Loucy (cell line): Measurements from ENCODE around the gene CACNA1C.

Experiments
- H2AFZ ChIP-seq: fragments of 200-600 bp; sonication (generic); 2 replicates; pipeline ENCODE4 v1.6.0; 2016; ENCODE audit warnings: antibody characterized with exemption, mild to moderate bottlenecking, low read length, moderate library complexity
- H3F3A ChIP-seq: fragments of 200-600 bp; 2 replicates; pipeline ENCODE4 v1.6.0; 2016; ENCODE audit warnings: antibody characterized with exemption, low read depth, mild to moderate bottlenecking
- H3K27me3 ChIP-seq: fragments of 200-600 bp; sonication (generic); 2 replicates; pipeline ENCODE4 v1.6.1; 2014; ENCODE audit warnings: low read length, mild to moderate bottlenecking; ENCODE audit not compliant: insufficient read depth, poor library complexity, severe bottlenecking
- H3K36me3 ChIP-seq: fragments of 200-600 bp; sonication (generic); 2 replicates; pipeline ENCODE4 v1.6.1; 2016; ENCODE audit warnings: low read length; ENCODE audit not compliant: insufficient read depth
- H3K4me1 ChIP-seq: fragments of 200-600 bp; sonication (generic); 2 replicates; pipeline ENCODE4 v1.5.1; 2014; ENCODE audit warnings: low read length, mild to moderate bottlenecking; ENCODE audit not compliant: insufficient read depth, poor library complexity, severe bottlenecking
- H3K4me2 ChIP-seq: fragments of 200-600 bp; sonication (generic); 2 replicates; pipeline ENCODE4 v1.6.0; 2014; ENCODE audit warnings: antibody characterized with exemption, low read length, low read depth, mild to moderate bottlenecking; ENCODE audit not compliant: poor library complexity, severe bottlenecking
- H3K4me3 ChIP-seq: fragments of 200-600 bp; sonication (generic); 2 replicates; pipeline ENCODE4 v1.5.1; 2014; ENCODE audit warnings: low read length, mild to moderate bottlenecking, mixed read lengths; ENCODE audit not compliant: poor library complexity, severe bottlenecking
- H3K79me2 ChIP-seq: fragments of 200-600 bp; sonication (generic); 2 replicates; pipeline ENCODE4 v1.6.1; 2014; ENCODE audit warnings: low read length; ENCODE audit not compliant: insufficient read depth
- H3K9ac ChIP-seq: fragments of 200-600 bp; sonication (generic); 2 replicates; pipeline ENCODE4 v1.6.0; 2014; ENCODE audit warnings: mild to moderate bottlenecking, low read depth, low read length, moderate library complexity; ENCODE audit not compliant: poor library complexity, severe bottlenecking
- H3K9me2 ChIP-seq: fragments of 200-600 bp; sonication (generic); replicated peaks from 2 replicates; pipeline ENCODE4 v1.6.1; 2016; ENCODE audit warnings: low read depth, low read length, mixed read lengths
- H3K9me3 ChIP-seq: fragments of 200-600 bp; sonication (generic); 2 replicates; pipeline ENCODE4 v1.6.1; 2014; ENCODE audit warnings: mild to moderate bottlenecking, antibody characterized with exemption, low read length, low read depth; ENCODE audit not compliant: insufficient read depth
- H4K20me1 ChIP-seq: fragments of 200-600 bp; sonication (generic); 2 replicates; pipeline ENCODE4 v1.6.0; 2014; ENCODE audit warnings: antibody characterized with exemption, low read length, mild to moderate bottlenecking; ENCODE audit not compliant: insufficient read depth, poor library complexity, severe bottlenecking
- CTCF ChIP-seq: fragments of 200-600 bp; sonication (generic); conservative IDR thresholded peaks from 2 replicates; pipeline ENCODE4 v1.5.1; 2014; ENCODE audit warnings: mild to moderate bottlenecking, antibody characterized with exemption, low read length
- EZH2phosphoT487 ChIP-seq: fragments of 200-600 bp; IDR thresholded peaks from 2 replicates; pipeline ENCODE4 v1.6.1; 2018; ENCODE audit warnings: antibody characterized with exemption, mild to moderate bottlenecking, moderate library complexity, borderline replicate concordance

CACNA1C gene

GRCh38 chr12:2523317-2523716, 470.5 kb downstream of the CACNA1C start:
- H3K9me3 ChIP-seq: no peaks in the 10 kb centered on the region
- H3K9ac ChIP-seq: no peak overlapping the region
- no peak overlapping the region for H3K4me2 ChIP-seq
- H3K9me2 ChIP-seq: no peaks in the 10 kb centered on the region
- no peak overlapping the region for H3K4me3 ChIP-seq
- no peak overlapping the region for H2AFZ ChIP-seq
- H3F3A ChIP-seq: no peaks in the 10 kb centered on the region
- H3K4me1 ChIP-seq: no peaks in the 10 kb centered on the region
- H3K27me3 ChIP-seq: no peaks in the 10 kb centered on the region
- no peaks in the 10 kb centered on the region for H3K79me2 ChIP-seq
- TF ChIP-seq CTCF (no peak), EZH2phosphoT487 (no peak)
- no peaks in the 10 kb centered on the region for H4K20me1 ChIP-seq
- H3K36me3 ChIP-seq: no peaks in the 10 kb centered on the region

DNA sequence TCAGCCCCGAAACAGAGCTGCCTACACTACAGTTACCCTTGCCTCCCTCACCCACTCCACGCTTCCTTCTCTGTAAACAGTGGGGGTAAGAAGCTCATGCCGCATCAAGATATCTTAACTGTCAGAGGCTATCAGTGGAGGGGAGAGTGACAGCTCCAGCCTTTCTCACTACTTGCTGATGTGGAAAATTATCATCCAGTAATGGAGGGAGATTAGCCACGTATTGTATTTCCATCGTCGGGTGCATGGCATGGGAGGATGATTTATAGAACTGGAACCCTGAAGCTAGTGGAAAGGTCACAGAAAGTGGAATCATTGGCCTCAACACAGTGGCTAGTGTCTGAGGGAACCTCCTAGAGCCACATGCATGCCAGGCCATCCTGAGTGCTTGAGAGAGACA, 471.1 kb downstream of the CACNA1C start:
- no peak for TF ChIP-seq CTCF
- no peak for TF ChIP-seq EZH2phosphoT487
- Histone ChIP-seq H3K4me3 (no peak overlapping the region), H4K20me1 (no peaks in the 10 kb centered on the region), H3K36me3 (no peaks in the 10 kb centered on the region), H3K9me3 (no peaks in the 10 kb centered on the region), H3K79me2 (no peaks in the 10 kb centered on the region), H2AFZ (no peak overlapping the region), H3K9me2 (no peaks in the 10 kb centered on the region), H3K27me3 (no peaks in the 10 kb centered on the region), H3K4me1 (no peaks in the 10 kb centered on the region), H3K9ac (no peak overlapping the region), H3F3A (no peaks in the 10 kb centered on the region), H3K4me2 (no peak overlapping the region)

DNA sequence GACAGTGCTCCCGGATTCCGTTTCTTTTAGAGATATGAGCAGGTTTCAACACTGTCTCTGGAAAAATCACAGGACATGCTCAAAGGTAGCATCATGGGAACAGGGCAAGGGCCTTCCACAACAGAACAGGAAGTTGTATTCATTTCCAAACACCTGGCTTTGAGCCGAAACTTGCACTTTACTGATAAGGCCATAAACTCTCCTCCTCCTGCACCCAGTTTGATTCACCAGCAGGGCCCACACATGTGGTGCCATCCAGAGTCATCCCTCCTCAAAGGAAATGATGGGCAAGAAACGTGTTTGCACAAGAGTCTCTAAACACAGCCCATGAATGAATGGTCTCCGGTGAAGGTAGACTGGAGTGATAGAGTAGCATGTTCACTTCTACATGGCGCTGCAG, 473.6 kb downstream of the CACNA1C start:
- Histone ChIP-seq H2AFZ (no peak overlapping the region), H3K4me2 (no peak overlapping the region), H3K9me3 (no peaks in the 10 kb centered on the region), H3F3A (no peaks in the 10 kb centered on the region), H3K4me3 (no peak overlapping the region), H3K36me3 (no peaks in the 10 kb centered on the region), H3K9me2 (no peaks in the 10 kb centered on the region), H3K79me2 (no peaks in the 10 kb centered on the region), H3K9ac (no peak overlapping the region), H3K4me1 (no peaks in the 10 kb centered on the region), H4K20me1 (no peaks in the 10 kb centered on the region), H3K27me3 (no peaks in the 10 kb centered on the region)
- TF ChIP-seq CTCF (no peak), EZH2phosphoT487 (no peak)
